ENCODE data around the gene LBX2.
A peak's percentile ranks its signal among the peaks of the same experiment; 100 is the strongest.

- TF ChIP-seq, protein P1, sequence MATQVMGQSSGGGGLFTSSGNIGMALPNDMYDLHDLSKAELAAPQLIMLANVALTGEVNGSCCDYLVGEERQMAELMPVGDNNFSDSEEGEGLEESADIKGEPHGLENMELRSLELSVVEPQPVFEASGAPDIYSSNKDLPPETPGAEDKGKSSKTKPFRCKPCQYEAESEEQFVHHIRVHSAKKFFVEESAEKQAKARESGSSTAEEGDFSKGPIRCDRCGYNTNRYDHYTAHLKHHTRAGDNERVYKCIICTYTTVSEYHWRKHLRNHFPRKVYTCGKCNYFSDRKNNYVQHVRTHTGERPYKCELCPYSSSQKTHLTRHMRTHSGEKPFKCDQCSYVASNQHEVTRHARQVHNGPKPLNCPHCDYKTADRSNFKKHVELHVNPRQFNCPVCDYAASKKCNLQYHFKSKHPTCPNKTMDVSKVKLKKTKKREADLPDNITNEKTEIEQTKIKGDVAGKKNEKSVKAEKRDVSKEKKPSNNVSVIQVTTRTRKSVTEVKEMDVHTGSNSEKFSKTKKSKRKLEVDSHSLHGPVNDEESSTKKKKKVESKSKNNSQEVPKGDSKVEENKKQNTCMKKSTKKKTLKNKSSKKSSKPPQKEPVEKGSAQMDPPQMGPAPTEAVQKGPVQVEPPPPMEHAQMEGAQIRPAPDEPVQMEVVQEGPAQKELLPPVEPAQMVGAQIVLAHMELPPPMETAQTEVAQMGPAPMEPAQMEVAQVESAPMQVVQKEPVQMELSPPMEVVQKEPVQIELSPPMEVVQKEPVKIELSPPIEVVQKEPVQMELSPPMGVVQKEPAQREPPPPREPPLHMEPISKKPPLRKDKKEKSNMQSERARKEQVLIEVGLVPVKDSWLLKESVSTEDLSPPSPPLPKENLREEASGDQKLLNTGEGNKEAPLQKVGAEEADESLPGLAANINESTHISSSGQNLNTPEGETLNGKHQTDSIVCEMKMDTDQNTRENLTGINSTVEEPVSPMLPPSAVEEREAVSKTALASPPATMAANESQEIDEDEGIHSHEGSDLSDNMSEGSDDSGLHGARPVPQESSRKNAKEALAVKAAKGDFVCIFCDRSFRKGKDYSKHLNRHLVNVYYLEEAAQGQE (IDR thresholded peaks at IDR 0.05; ENCODE audit: low read depth): no peak
- TF ChIP-seq, protein P2, sequence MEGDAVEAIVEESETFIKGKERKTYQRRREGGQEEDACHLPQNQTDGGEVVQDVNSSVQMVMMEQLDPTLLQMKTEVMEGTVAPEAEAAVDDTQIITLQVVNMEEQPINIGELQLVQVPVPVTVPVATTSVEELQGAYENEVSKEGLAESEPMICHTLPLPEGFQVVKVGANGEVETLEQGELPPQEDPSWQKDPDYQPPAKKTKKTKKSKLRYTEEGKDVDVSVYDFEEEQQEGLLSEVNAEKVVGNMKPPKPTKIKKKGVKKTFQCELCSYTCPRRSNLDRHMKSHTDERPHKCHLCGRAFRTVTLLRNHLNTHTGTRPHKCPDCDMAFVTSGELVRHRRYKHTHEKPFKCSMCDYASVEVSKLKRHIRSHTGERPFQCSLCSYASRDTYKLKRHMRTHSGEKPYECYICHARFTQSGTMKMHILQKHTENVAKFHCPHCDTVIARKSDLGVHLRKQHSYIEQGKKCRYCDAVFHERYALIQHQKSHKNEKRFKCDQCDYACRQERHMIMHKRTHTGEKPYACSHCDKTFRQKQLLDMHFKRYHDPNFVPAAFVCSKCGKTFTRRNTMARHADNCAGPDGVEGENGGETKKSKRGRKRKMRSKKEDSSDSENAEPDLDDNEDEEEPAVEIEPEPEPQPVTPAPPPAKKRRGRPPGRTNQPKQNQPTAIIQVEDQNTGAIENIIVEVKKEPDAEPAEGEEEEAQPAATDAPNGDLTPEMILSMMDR (IDR thresholded peaks at IDR 0.05 in 2 of 3, conservative IDR thresholded peaks at IDR 0.05 in 1 of 3; ENCODE audit: borderline replicate concordance in 1 of 3, insufficient read depth in 1 of 3, low read depth in 2 of 3, low read length in 2 of 3): no peak
- no peak for TF ChIP-seq EZH2 (IDR thresholded peaks at IDR 0.05)
- peak; percentile 20 for TF ChIP-seq TCF7L2 (IDR thresholded peaks at IDR 0.05; ENCODE audit: borderline replicate concordance, extremely low read depth, insufficient read depth, insufficient read length)
- no peak for TF ChIP-seq CEBPB (IDR thresholded peaks at IDR 0.05; ENCODE audit: low read depth)
- TF ChIP-seq FOSL1 (IDR thresholded peaks at IDR 0.05; ENCODE audit: low read depth): no peak
- TF ChIP-seq POLR2A (IDR thresholded peaks at IDR 0.05; ENCODE audit: borderline replicate concordance, extremely low read depth, insufficient read depth, insufficient read length): peak; percentile 93
- TF ChIP-seq, protein P3, sequence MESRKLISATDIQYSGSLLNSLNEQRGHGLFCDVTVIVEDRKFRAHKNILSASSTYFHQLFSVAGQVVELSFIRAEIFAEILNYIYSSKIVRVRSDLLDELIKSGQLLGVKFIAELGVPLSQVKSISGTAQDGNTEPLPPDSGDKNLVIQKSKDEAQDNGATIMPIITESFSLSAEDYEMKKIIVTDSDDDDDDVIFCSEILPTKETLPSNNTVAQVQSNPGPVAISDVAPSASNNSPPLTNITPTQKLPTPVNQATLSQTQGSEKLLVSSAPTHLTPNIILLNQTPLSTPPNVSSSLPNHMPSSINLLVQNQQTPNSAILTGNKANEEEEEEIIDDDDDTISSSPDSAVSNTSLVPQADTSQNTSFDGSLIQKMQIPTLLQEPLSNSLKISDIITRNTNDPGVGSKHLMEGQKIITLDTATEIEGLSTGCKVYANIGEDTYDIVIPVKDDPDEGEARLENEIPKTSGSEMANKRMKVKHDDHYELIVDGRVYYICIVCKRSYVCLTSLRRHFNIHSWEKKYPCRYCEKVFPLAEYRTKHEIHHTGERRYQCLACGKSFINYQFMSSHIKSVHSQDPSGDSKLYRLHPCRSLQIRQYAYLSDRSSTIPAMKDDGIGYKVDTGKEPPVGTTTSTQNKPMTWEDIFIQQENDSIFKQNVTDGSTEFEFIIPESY (IDR thresholded peaks at IDR 0.05; ENCODE audit: extremely low read depth, insufficient replicate concordance, low read length): peak; percentile 65
- TF ChIP-seq CBX3 (IDR thresholded peaks at IDR 0.05; ENCODE audit: low read depth): peak; percentile 88
These were observed 27.1 kb downstream of the LBX2 start, which contains the start of gene MRPL53 for GRCh38 chr2:74472086-74472944.
